Sigmoid colon (tissue), 3 donors: ENCODE data around the gene PRSS37.

ENCODE experiments used
- POLR2A ChIP-seq, 2 donors: fragments of 450-650 bp; IDR thresholded peaks; one replicate each; pipeline ENCODE4 v1.6.1; 2016; ENCODE audit warnings: antibody characterized with exemption in 2 of 2, mild to moderate bottlenecking in 2 of 2, moderate library complexity in 2 of 2
- TF ChIP-seq, protein P1 (sequence below), 4 experiments: fragments of 450-650 bp in 3 of 4; fragments of 200-600 bp in 1 of 4; IDR thresholded peaks; one replicate each; pipeline ENCODE4 v1.5.1; 2016 to 2019; ENCODE audit warnings: antibody characterized with exemption in 4 of 4, mild to moderate bottlenecking in 3 of 4, moderate library complexity in 2 of 4

- TF ChIP-seq, protein P1, sequence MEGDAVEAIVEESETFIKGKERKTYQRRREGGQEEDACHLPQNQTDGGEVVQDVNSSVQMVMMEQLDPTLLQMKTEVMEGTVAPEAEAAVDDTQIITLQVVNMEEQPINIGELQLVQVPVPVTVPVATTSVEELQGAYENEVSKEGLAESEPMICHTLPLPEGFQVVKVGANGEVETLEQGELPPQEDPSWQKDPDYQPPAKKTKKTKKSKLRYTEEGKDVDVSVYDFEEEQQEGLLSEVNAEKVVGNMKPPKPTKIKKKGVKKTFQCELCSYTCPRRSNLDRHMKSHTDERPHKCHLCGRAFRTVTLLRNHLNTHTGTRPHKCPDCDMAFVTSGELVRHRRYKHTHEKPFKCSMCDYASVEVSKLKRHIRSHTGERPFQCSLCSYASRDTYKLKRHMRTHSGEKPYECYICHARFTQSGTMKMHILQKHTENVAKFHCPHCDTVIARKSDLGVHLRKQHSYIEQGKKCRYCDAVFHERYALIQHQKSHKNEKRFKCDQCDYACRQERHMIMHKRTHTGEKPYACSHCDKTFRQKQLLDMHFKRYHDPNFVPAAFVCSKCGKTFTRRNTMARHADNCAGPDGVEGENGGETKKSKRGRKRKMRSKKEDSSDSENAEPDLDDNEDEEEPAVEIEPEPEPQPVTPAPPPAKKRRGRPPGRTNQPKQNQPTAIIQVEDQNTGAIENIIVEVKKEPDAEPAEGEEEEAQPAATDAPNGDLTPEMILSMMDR (IDR thresholded peaks at IDR 0.05), result no peak
- no peak for TF ChIP-seq POLR2A (IDR thresholded peaks at IDR 0.05)
These were observed 6.7 kb upstream of the PRSS37 start for GRCh38 chr7:141847996-141848395.
